ENCODE data around the gene CNTFR. TPM values are rescaled to one million over a fixed set of nuclear protein-coding genes. Genes with fewer than 3 reads are reported as not detected.
A peak's percentile ranks its signal among the peaks of the same experiment; 100 is the strongest.

The CNTFR gene
- total and polyA plus RNA-seq, 2 experiments from 2014 or later, result 0.73 to 1.9 TPM

DNA sequence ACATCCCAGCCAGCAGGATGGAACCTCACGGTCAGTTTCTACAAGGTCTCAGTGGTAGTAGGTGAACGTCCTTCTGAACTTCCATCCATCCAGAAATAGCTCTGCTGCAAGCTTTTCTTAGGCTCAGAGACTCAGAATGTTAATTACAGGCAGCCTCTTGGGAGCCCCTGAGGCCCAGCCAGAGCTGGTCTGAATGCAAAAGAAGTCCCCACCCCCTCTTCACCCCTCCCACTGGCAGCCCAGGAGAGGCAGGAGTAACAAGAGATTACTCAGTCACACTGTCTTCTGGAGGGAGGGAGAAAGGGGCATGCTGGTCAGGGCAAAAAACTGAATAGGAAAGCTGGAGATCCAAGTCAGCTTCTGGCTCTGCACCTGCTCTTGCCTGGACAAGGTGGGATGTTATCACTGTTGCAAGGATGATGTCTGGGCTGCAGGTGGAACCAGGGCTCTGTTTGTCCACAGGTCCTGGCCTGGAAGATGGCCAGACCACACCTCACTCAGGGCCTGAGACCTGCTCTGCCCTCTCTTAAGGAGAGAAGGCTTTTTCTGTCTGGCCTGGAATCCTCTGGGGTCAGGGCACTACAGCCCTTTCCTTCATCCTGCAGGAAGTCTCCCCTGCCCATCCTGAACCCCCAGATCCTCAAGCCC lies 75.8 kb downstream of the CNTFR start:
- Mint-ChIP-seq H3K27me3 (ENCODE audit: insufficient read depth, low read depth, poor library complexity) (peaks cover 2% of the 10 kb centered on the region), H3K4me3 (peak overlapping the region; percentile 47; the same call in 2 of the 3 replicates), H3K9me3 (no peaks in the 10 kb centered on the region; the same call in 2 of the 3 replicates), H3K36me3 (ENCODE audit: low read depth) (no peaks in the 10 kb centered on the region), H3K4me1 (peaks cover 48% of the 10 kb centered on the region), H3K27ac (peak overlapping the region; percentile 77)
- Histone ChIP-seq H3K27ac (ENCODE audit: low read depth) (peak overlapping the region; percentile 43; the same call in 1 of the 2 replicates), H4K20me1 (replicated peaks; ENCODE audit: insufficient read depth) (no peaks in the 10 kb centered on the region), H3K27me3 (ENCODE audit: insufficient read depth) (no peaks in the 10 kb centered on the region), H3K4me3 (peak overlapping the region; percentile 39), H3K9me2 (ENCODE audit: insufficient read depth) (peaks cover 4% of the 10 kb centered on the region; the same call in 1 of the 2 replicates), H3K79me2 (replicated peaks; ENCODE audit: insufficient read depth) (no peaks in the 10 kb centered on the region), H3K4me1 (ENCODE audit: insufficient read depth) (peaks cover 38% of the 10 kb centered on the region), H3K36me3 (ENCODE audit: insufficient read depth) (no peaks in the 10 kb centered on the region), H2AFZ (peak overlapping the region; percentile 56; the same call in 1 of the 2 replicates), H3F3A (replicated peaks; ENCODE audit: low read depth) (no peaks in the 10 kb centered on the region; the same call in 1 of the 2 replicates), H3K4me2 (peak overlapping the region; percentile 72)
- TF ChIP-seq ZNF114 (CRISPR knock-in tag; IDR thresholded peaks at IDR 0.05), result no peak
- TF ChIP-seq, protein P1, sequence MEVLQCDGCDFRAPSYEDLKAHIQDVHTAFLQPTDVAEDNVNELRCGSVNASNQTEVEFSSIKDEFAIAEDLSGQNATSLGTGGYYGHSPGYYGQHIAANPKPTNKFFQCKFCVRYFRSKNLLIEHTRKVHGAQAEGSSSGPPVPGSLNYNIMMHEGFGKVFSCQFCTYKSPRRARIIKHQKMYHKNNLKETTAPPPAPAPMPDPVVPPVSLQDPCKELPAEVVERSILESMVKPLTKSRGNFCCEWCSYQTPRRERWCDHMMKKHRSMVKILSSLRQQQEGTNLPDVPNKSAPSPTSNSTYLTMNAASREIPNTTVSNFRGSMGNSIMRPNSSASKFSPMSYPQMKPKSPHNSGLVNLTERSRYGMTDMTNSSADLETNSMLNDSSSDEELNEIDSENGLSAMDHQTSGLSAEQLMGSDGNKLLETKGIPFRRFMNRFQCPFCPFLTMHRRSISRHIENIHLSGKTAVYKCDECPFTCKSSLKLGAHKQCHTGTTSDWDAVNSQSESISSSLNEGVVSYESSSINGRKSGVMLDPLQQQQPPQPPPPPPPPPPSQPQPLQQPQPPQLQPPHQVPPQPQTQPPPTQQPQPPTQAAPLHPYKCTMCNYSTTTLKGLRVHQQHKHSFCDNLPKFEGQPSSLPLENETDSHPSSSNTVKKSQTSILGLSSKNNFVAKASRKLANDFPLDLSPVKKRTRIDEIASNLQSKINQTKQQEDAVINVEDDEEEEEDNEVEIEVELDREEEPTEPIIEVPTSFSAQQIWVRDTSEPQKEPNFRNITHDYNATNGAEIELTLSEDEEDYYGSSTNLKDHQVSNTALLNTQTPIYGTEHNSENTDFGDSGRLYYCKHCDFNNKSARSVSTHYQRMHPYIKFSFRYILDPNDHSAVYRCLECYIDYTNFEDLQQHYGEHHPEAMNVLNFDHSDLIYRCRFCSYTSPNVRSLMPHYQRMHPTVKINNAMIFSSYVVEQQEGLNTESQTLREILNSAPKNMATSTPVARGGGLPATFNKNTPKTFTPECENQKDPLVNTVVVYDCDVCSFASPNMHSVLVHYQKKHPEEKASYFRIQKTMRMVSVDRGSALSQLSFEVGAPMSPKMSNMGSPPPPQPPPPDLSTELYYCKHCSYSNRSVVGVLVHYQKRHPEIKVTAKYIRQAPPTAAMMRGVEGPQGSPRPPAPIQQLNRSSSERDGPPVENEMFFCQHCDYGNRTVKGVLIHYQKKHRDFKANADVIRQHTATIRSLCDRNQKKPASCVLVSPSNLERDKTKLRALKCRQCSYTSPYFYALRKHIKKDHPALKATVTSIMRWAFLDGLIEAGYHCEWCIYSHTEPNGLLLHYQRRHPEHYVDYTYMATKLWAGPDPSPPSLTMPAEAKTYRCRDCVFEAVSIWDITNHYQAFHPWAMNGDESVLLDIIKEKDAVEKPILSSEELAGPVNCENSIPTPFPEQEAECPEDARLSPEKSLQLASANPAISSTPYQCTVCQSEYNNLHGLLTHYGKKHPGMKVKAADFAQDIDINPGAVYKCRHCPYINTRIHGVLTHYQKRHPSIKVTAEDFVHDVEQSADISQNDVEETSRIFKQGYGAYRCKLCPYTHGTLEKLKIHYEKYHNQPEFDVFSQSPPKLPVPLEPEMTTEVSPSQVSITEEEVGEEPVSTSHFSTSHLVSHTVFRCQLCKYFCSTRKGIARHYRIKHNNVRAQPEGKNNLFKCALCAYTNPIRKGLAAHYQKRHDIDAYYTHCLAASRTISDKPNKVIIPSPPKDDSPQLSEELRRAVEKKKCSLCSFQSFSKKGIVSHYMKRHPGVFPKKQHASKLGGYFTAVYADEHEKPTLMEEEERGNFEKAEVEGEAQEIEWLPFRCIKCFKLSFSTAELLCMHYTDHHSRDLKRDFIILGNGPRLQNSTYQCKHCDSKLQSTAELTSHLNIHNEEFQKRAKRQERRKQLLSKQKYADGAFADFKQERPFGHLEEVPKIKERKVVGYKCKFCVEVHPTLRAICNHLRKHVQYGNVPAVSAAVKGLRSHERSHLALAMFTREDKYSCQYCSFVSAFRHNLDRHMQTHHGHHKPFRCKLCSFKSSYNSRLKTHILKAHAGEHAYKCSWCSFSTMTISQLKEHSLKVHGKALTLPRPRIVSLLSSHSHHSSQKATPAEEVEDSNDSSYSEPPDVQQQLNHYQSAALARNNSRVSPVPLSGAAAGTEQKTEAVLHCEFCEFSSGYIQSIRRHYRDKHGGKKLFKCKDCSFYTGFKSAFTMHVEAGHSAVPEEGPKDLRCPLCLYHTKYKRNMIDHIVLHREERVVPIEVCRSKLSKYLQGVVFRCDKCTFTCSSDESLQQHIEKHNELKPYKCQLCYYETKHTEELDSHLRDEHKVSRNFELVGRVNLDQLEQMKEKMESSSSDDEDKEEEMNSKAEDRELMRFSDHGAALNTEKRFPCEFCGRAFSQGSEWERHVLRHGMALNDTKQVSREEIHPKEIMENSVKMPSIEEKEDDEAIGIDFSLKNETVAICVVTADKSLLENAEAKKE (CRISPR knock-in tag; IDR thresholded peaks at IDR 0.05), result peak; percentile 24; the same call in 1 of the 2 replicates
- ATAC-seq (peak; percentile 84), DNase-seq (ENCODE audit: low spot score) (peak; percentile 63)

All from GM23338 (cell line).